Brain microvascular endothelial cell (primary cell): ENCODE results near the gene STK32C.

ENCODE experiments used
- DNase-seq: peaks from one replicate; pipeline ENCODE4 v3.0.0-alpha.2; 2020
- H3K27ac ChIP-seq: fragments of 250-450 bp; sonication (Bioruptor Pico); 2 replicates; pipeline ENCODE4 v1.5.1; 2020; ENCODE audit warnings: mild to moderate bottlenecking, moderate library complexity
- H3K27me3 ChIP-seq: fragments of 250-450 bp; sonication (Bioruptor Pico); replicated peaks from 2 replicates; pipeline ENCODE4 v1.5.1; 2020; ENCODE audit warnings: mild to moderate bottlenecking
- H3K36me3 ChIP-seq: fragments of 250-450 bp; sonication (Bioruptor Pico); replicated peaks from 2 replicates; pipeline ENCODE4 v1.5.1; 2020; ENCODE audit warnings: mild to moderate bottlenecking
- H3K4me3 ChIP-seq: 2 replicates; pipeline ENCODE4 v1.5.1; 2011; ENCODE audit warnings: low read depth, mild to moderate bottlenecking, control low read depth, low read length, moderate library complexity
- in situ Hi-C: cut with HindIII; loops from 2 replicates; pipeline ENCODE4 v1.10.0; 2017; ENCODE audit warnings: low sequenced_read_pairs, low pct_ligation_motif_present
- TF ChIP-seq, protein P1 (sequence below): IDR thresholded peaks from 2 replicates; pipeline ENCODE4 v1.5.1; 2011; ENCODE audit warnings: low read depth, mild to moderate bottlenecking, moderate library complexity, low read length, control low read depth, inconsistent platforms; ENCODE audit errors: missing control alignments

Gene STK32C

DNA sequence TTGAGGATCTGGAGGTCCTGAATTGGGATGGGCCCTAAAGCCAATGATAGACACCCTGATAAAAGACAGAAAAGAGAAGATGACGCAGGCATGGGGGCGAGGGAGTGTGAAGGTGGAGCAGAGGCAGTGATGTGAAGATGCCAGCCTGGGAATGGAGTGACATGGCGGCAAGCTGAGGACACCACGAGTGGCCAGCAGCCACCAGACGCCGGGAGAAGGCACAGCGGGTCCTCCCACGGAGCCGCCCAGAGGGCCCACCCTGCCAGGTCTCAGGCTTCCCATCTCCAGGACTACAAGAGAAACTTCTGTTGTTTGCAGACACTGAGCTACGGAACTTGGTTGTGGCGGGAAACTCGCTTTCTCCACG, 76.1 kb downstream of the STK32C start:
- in situ Hi-C loops, result no loop called here
- H3K27ac ChIP-seq, result no peak overlapping the region
- no peaks in the 10 kb centered on the region for H3K27me3 ChIP-seq
- H3K36me3 ChIP-seq, result no peaks in the 10 kb centered on the region
- TF ChIP-seq, protein P1, sequence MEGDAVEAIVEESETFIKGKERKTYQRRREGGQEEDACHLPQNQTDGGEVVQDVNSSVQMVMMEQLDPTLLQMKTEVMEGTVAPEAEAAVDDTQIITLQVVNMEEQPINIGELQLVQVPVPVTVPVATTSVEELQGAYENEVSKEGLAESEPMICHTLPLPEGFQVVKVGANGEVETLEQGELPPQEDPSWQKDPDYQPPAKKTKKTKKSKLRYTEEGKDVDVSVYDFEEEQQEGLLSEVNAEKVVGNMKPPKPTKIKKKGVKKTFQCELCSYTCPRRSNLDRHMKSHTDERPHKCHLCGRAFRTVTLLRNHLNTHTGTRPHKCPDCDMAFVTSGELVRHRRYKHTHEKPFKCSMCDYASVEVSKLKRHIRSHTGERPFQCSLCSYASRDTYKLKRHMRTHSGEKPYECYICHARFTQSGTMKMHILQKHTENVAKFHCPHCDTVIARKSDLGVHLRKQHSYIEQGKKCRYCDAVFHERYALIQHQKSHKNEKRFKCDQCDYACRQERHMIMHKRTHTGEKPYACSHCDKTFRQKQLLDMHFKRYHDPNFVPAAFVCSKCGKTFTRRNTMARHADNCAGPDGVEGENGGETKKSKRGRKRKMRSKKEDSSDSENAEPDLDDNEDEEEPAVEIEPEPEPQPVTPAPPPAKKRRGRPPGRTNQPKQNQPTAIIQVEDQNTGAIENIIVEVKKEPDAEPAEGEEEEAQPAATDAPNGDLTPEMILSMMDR, result no peak
- no peak overlapping the region for H3K4me3 ChIP-seq
- DNase-seq, result no peak

DNA sequence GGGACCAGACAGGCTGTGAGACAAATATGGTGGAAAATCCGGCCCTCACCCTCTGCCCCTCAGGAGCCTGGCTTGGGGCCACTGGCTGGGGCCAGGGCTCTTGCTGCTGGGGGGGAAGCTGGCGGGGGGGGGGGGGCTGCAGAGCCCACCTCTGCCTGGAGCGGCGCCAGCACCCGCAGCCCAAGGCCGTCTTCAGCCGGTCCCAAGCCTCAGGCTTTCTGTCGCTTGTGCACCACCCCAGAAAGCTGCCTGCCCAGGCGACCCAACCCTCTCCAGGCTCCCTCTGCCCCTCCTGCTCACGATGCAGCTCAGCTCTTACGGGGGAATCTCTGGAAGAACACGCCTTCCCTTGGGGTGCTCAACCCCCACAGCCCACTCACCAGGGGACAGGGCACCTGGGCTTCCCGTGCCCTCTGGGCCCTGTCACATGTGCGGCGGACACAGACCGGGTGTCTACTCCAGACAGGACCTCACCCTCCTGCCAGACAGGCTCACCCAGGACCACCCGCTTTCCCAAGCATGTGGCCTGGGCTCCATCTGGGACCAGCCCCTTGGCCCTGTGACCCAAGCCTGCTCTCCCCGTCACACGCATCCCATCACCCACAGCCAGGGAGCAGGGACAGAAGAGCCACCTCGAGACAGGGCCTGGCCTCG, 77.1 kb downstream of the STK32C start:
- no peak overlapping the region for H3K27ac ChIP-seq
- no peaks in the 10 kb centered on the region for H3K27me3 ChIP-seq
- in situ Hi-C loops, result no loop called here
- H3K36me3 ChIP-seq, result no peaks in the 10 kb centered on the region
- TF ChIP-seq, protein P1, result no peak
- DNase-seq, result no peak
- H3K4me3 ChIP-seq, result no peak overlapping the region

DNA sequence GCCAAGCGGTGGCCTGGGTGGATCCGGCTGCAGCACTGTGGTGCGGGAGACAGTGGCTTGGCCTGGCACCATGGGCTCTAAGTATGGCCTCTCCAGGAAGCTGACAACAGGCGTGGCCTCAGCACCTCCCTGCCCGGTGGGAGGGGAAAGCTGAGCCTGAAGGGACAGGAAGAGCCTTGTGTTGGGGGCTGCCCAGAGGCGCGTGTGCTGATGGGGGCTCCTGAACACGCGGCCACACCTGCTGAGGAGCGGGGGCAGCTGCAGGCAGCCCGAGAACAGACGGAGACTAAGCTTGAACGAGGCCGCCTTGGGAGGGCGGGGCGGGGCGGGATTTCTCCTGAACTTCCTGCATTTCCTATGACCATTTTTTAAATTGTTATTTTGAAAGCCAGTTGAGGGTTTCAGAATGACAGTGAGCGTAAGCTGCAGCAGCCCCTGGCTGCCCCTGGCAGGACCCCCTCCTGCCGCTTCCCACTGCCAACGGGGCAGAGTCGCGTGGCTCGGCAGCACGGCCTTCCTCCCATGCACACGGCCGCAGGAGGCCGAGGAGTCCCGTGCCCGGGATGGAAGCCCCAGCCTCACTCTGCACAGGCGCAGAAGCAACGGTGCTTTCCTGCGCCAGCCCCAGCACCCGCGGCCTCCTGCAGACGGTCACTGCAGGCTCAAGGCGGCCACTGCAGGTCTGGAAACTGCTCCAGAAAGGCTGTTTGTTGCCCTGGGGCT, 77.8 kb downstream of the STK32C start:
- Histone ChIP-seq H3K27ac (no peak overlapping the region), H3K4me3 (no peak overlapping the region), H3K27me3 (no peaks in the 10 kb centered on the region), H3K36me3 (no peaks in the 10 kb centered on the region)
- TF ChIP-seq, protein P1, result no peak
- DNase-seq, result no peak
- in situ Hi-C loops, result no loop called here

DNA sequence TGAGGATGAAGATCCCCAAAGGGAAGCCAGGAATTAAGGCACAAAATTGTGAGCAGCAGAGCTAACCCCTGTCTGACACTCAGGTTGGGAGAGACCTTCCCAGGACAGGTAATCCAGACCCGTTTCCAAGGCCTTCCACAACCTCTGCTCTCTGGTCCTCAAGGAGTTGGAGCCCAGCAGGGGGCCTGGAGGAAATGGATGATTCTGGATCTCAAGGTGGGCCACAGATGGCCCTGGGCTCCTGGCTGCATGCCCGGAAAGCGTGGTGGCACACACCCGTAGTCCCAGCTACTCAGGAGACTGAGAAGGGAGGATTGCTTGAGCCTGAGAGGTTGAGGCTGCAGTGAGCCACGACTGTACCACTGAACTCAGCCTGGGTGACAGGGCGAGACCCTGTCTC, 78.7 kb downstream of the STK32C start:
- no peak for DNase-seq
- Histone ChIP-seq H3K27ac (no peak overlapping the region), H3K27me3 (no peaks in the 10 kb centered on the region), H3K4me3 (no peak overlapping the region), H3K36me3 (no peaks in the 10 kb centered on the region)
- TF ChIP-seq, protein P1, result no peak
- in situ Hi-C loops, result no loop called here

DNA sequence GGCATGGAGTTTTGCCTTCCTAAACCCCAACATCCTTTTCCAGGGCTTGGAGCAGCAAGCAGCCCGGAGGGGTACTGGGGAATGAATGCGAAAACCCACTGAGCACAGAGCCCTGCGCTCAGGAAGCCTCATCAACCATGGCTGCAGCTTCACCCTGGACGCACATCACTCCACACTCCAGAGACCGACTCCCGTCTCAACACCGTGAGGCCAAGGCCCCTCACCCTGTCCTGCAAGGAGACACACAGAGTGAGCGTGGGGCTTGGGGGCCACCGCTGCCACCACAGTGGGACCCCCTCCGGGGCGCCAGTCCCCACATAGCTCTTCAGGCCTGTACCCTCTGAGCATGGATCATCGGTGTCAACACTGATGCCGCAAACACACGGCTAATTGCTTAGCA, 79.1 kb downstream of the STK32C start:
- in situ Hi-C loops, result no loop called here
- H3K4me3 ChIP-seq, result no peak overlapping the region
- TF ChIP-seq, protein P1, result no peak
- no peak for DNase-seq
- no peak overlapping the region for H3K27ac ChIP-seq
- H3K36me3 ChIP-seq, result no peaks in the 10 kb centered on the region
- no peaks in the 10 kb centered on the region for H3K27me3 ChIP-seq

DNA sequence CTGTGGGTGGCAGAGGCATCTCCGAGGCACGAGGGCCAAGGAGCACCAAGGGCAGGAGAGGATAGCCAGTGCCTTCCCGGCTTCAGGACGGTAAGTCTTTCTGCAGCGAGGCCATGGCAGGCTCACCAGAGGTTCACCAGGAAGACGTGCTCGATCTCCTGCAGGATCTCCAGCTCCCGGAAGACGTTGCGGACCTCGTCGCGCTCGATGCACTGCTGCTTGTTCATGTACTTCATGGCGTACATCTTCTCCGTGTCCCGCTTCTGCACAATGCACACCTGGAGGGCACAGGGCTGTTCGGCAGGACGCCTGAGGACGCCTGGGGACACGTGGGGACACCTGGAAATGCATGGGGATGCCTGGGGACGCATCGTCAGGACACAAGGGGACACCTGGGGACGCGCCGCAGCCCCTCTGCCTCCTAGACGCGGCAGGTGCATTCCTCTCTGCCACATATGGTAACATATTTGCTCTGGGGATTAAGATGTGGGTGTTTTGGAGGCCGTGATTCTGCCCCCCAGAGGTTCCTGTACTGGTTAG, 79.8 kb downstream of the STK32C start:
- TF ChIP-seq, protein P1, result no peak
- no peaks in the 10 kb centered on the region for H3K27me3 ChIP-seq
- DNase-seq, result no peak
- in situ Hi-C loops, result no loop called here
- no peak overlapping the region for H3K4me3 ChIP-seq
- H3K27ac ChIP-seq, result no peak overlapping the region
- no peaks in the 10 kb centered on the region for H3K36me3 ChIP-seq
